Fibroblast of gingiva (primary cell): ENCODE data around the gene ABHD1.
A peak's percentile ranks its signal among the peaks of the same experiment; 100 is the strongest.

Experiments used
- DNase-seq: peaks from one replicate; pipeline ENCODE4 v3.0.0-alpha.2; 2011; ENCODE audit warnings: low read depth

The ABHD1 gene

GRCh38 chr2:27086724-27087593 is 36.7 kb upstream of the ABHD1 start, which contains the start of gene KHK:
Gene KHK (plus strand): TSS chr2:27086772. CDS start chr2:27087260, 488 bp downstream.
- DNase-seq = no peak

GRCh38 chr2:27087823-27088410 is 35.7 kb upstream of the ABHD1 start:
- DNase-seq = no peak

DNA sequence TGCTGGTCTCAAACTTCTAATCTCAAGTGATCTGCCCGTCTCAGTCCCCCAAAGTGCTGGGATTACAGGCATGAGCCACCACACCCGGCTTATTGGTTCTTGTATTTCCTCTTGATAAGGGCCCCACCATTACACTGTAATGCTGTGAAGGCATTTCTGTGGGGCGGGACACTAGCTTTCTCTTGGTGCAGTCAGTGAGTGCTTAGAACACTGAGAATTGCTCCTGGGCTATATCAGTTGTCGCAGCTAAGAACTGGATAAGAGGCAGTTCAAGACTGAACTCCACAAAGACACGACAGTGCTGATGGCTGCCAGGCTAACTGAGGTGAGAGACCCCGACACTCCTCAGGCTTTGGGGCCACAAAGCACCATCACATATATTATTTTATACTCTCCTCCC is 35.0 kb upstream of the ABHD1 start:
- DNase-seq = no peak

GRCh38 chr2:27089111-27089954 is 34.3 kb upstream of the ABHD1 start:
- no peak for DNase-seq

- no peak for DNase-seq
Observed at GRCh38 chr2:27091746-27092695, 31.6 kb upstream of the ABHD1 start.

- DNase-seq = no peak
Observed at GRCh38 chr2:27092696-27093429, 30.8 kb upstream of the ABHD1 start.

GRCh38 chr2:27093430-27094352 is 29.9 kb upstream of the ABHD1 start:
- no peak for DNase-seq

- no peak for DNase-seq
Observed at GRCh38 chr2:27094353-27094984, 29.1 kb upstream of the ABHD1 start.

DNA sequence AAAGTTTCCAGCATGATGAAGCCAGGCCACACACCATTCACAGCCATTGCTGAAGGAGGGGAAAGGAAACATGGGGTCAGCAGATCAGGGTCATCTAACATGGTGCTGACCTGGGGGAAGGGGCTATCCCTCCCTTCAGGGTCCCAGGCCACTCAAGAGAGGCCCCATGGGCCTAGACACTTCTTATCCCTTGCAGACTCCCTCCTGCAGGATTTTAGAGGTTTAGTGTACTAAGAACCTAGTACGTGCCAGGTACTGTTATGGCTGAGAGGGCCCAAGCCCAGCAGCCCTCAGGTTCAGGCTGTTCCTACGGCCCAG is 28.2 kb upstream of the ABHD1 start:
- DNase-seq = no peak

- DNase-seq = peak; percentile 58
Observed at GRCh38 chr2:27095745-27096651, 27.6 kb upstream of the ABHD1 start.

GRCh38 chr2:27096748-27097297 is 26.8 kb upstream of the ABHD1 start:
- DNase-seq = no peak

DNA sequence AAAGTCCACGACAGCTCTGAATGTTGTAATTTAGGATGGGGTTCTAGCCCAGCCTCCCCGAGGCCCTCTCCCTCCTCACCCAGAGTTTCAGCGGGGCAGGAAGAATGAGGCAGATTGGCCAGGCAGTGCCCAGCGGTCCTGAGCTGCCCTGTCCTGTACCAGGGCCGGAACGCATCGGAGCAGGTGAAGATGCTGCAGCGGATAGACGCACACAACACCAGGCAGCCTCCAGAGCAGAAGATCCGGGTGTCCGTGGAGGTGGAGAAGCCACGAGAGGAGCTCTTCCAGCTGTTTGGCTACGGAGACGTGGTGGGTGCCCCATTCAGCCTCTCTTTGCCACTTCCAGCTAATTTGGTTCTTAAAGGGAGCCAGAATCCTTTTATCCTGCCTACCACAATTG is 26.3 kb upstream of the ABHD1 start:
- DNase-seq = no peak

DNA sequence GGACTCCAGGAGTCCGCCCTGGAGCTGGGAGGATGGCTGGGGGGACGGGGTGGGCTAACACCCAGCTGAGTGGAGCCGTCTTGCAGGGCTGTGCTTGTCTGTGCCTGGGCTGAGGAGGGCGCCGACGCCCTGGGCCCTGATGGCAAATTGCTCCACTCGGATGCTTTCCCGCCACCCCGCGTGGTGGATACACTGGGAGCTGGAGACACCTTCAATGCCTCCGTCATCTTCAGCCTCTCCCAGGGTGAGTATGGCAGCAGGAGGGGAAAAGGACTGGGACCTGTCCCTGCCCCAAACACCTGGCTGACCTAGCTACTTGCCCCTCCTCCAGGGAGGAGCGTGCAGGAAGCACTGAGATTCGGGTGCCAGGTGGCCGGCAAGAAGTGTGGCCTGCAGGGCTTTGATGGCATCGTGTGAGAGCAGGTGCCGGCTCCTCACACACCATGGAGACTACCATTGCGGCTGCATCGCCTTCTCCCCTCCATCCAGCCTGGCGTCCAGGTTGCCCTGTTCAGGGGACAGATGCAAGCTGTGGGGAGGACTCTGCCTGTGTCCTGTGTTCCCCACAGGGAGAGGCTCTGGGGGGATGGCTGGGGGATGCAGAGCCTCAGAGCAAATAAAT is 24.2 kb upstream of the ABHD1 start:
- DNase-seq = no peak

DNA sequence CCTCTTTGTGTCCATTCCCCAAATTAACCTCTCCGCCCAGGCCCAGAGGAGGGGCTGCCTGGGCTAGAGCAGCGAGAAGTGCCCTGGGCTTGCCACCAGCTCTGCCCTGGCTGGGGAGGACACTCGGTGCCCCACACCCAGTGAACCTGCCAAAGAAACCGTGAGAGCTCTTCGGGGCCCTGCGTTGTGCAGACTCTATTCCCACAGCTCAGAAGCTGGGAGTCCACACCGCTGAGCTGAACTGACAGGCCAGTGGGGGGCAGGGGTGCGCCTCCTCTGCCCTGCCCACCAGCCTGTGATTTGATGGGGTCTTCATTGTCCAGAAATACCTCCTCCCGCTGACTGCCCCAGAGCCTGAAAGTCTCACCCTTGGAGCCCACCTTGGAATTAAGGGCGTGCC is 23.6 kb upstream of the ABHD1 start:
- no peak for DNase-seq

DNA sequence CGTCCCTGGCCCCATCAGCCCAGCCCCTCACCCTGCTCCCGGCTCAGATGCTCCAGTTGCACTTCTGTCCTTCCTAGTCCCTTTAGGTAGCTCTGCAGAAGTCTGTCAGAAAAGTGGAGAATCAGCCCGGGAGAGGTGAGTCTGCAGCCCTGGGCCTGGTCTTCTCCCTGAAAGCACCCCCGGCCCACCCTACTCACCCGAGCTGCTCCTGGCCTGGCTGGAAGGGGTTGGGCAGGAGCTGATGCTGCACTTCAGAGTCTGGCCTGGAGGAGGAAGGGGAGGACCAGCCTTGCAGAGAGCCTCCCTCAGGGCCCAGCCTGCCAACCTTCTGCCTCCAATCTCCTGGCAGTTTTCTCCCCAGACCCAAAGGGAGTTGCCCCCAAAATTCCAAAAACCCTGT is 21.3 kb upstream of the ABHD1 start:
- DNase-seq = no peak

- DNase-seq = no peak
Observed at GRCh38 chr2:27105981-27106380, 17.6 kb upstream of the ABHD1 start.

DNA sequence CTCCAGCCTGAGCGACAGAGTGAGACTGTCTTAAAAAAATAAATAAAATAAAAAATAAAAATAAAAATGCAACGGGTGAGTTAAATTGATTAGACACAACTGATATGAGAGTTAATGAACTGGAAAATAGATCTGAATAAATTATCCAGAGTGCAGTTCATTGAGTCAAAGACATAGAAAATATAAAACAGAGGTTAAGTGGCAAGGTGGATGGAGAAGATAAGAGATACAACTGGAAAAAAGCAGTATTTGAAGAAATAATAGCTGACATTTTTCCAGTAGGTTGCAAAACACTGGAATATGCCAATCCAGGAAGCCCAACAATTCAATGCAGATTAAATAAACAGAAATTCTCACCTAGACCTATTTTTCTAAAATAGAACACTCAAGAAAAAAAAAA is 15.4 kb upstream of the ABHD1 start:
- no peak for DNase-seq

DNA sequence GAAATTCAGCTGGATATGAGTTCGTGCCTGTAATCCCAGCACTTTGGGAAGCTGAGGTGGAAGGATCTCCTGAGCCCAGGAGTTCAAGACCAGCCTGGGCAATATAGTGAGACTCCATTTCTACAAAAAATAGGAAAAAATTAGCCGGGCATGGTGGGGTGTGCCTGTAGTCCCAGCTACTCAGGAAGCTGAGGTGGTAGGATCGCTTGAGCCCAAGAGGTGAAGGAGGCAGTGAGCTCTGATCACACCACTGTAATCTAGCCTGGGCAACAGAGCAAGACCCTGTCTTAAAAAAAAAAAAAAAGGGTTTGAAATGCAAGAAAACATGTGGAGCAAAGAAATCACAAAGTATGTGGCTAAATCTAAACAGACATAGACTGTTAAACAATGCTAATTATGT is 14.5 kb upstream of the ABHD1 start:
- DNase-seq = no peak
